Tibial artery (tissue), 4 donors: ENCODE measurements around the gene CXCL6.

Source experiments
- DNase-seq, 2 donors: peaks; one replicate each; pipeline ENCODE4 v3.0.0-alpha.2; 2019
- H3K27ac ChIP-seq, 2 donors: fragments of 200-600 bp; sonication (generic) in 1 of 2; 1 replicate in 1 of 2; 2 replicates in 1 of 2; pipeline ENCODE4 v1.5.1; 2018 to 2019; ENCODE audit warnings: mild to moderate bottlenecking in 1 of 2
- H3K27me3 ChIP-seq, 2 donors: fragments of 200-600 bp; sonication (generic) in 1 of 2; one replicate each; pipeline versions ENCODE4 v1.5.1 to v1.6.0; 2016 to 2019
- H3K36me3 ChIP-seq, 3 donors: fragments of 200-600 bp; sonication (generic) in 2 of 3; one replicate each; pipeline ENCODE4 v1.5.1; 2016 to 2019; ENCODE audit warnings: mild to moderate bottlenecking in 2 of 3
- H3K4me1 ChIP-seq, 4 donors: fragments of 200-600 bp; sonication (generic) in 2 of 4; 1 replicate in 3 of 4; 2 replicates in 1 of 4; pipeline ENCODE4 v1.5.1; 2016 to 2019
- H3K4me3 ChIP-seq, 2 donors: fragments of 200-600 bp; sonication (generic) in 1 of 2; 1 replicate in 1 of 2; 2 replicates in 1 of 2; pipeline ENCODE4 v1.5.1; 2018 to 2019; ENCODE audit warnings: mild to moderate bottlenecking in 2 of 2
- H3K9me3 ChIP-seq, 3 donors: fragments of 200-600 bp; sonication (generic) in 1 of 3; one replicate each; pipeline ENCODE4 v1.5.1; 2016 to 2019
- intact Hi-C: fragments of 100-400 bp; cut with DNase I; formaldehyde crosslinking; loops from one replicate; pipeline ENCODE4 v1.15.0; 2023; ENCODE audit warnings: low total_unique reads
- TF ChIP-seq, protein P1 (sequence below), 2 experiments: fragments of 200-600 bp in 1 of 2; fragments of 450-650 bp in 1 of 2; IDR thresholded peaks; one replicate each; pipeline ENCODE4 v1.5.1; 2017 to 2019; ENCODE audit warnings: antibody characterized with exemption in 2 of 2, mild to moderate bottlenecking in 1 of 2, moderate library complexity in 1 of 2

The CXCL6 gene

DNA sequence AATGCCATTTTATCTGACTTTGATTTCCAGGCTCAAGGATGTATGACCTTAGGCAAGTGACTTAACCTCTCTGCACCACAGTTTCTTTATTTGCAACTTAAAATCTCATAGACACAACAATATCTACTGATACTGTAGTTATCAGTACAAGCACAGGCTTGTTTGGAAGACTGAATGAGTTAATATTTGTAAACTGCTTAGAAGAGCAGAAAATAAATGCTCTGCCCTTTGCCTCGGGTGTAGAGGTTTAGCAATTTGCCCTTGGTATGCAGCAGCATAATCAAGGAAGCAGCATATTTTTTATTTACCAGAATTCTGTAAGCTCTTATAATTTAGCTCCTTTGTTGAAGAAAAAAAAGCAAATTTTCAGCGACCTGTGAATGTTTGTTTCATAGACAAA lies 29.8 kb downstream of the CXCL6 start:
- TF ChIP-seq, protein P1, sequence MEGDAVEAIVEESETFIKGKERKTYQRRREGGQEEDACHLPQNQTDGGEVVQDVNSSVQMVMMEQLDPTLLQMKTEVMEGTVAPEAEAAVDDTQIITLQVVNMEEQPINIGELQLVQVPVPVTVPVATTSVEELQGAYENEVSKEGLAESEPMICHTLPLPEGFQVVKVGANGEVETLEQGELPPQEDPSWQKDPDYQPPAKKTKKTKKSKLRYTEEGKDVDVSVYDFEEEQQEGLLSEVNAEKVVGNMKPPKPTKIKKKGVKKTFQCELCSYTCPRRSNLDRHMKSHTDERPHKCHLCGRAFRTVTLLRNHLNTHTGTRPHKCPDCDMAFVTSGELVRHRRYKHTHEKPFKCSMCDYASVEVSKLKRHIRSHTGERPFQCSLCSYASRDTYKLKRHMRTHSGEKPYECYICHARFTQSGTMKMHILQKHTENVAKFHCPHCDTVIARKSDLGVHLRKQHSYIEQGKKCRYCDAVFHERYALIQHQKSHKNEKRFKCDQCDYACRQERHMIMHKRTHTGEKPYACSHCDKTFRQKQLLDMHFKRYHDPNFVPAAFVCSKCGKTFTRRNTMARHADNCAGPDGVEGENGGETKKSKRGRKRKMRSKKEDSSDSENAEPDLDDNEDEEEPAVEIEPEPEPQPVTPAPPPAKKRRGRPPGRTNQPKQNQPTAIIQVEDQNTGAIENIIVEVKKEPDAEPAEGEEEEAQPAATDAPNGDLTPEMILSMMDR (IDR thresholded peaks at IDR 0.05), result no peak
- intact Hi-C loops, result no loop called here
- Histone ChIP-seq H3K27me3 (peaks cover 0 to 9% of the 10 kb centered on the region in 2 donors), H3K36me3 (no peaks in the 10 kb centered on the region), H3K4me1 (peaks cover 0 to 14% (median 10%) of the 10 kb centered on the region in 4 donors), H3K27ac (no peak overlapping the region), H3K4me3 (no peak overlapping the region), H3K9me3 (no peaks in the 10 kb centered on the region)
- DNase-seq, result no peak

DNA sequence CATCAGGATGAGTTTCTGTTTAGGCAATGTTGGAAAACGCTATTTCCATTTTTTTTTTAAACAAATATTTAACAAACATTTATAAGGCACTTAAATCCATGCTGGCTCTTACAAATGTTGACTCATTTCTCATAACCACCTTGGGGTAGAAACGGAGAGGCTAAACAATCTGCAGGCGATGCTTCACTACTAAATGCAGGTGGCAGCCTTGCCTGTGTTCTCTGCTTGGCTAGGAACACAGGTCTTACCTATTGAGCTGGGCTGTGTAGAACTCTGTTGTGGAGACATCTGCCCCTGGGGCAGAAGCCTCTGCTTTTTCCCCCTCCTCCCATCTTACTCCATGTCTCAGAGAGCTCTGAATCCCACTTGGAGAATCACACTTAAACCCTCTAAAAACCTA lies 31.3 kb downstream of the CXCL6 start:
- intact Hi-C loops, result no loop called here
- H3K9me3 ChIP-seq, result no peaks in the 10 kb centered on the region
- H3K4me1 ChIP-seq, result peaks cover 0 to 14% (median 10%) of the 10 kb centered on the region in 4 donors
- DNase-seq, result no peak
- H3K36me3 ChIP-seq, result no peaks in the 10 kb centered on the region
- TF ChIP-seq, protein P1 (IDR thresholded peaks at IDR 0.05), result no peak
- no peak overlapping the region for H3K4me3 ChIP-seq
- H3K27ac ChIP-seq, result no peak overlapping the region
- peaks cover 0 to 9% of the 10 kb centered on the region in 2 donors for H3K27me3 ChIP-seq

DNA sequence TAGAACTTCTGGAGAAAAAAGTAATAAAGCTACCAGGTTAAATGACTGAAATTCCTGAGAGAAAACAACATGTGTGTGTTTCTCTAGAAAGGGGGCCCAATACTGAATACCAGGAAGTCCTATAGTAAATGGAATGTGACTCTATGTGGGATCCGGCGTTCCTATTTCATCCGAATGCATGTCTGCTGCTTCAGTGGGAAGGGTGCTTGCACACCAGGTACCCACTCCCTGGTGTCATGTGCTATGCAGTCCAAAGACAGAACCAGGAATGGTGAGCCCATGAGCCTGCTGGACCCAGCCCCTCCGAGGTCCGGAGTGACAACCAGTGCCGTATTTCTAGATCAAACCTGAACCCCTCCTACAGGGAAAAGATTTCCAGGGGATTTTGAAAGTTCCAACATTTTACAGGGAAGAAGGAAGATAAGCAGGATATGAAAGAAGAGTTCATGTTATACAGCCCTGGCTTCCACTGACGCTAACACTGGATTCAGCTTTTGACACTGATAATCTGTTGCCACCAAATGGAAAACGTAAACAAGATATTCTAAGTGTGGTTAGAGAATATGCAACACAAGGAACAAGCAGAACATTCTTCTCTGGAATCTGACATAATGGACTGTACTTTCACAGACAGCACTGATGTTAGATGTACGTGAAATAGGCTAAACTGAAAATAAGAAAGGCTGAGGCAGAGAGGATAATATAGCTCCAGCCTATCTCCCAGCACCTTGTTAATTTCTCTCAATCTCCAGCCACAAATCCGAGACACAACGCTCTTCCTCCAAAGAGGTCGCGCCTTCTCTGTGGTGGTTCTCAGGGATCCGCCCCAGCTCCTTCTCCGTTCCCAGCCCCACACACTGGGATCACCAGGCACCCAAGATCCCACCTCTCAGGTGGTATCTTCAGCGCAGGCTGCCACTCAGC lies 32.0 kb downstream of the CXCL6 start:
- H3K27ac ChIP-seq, result peak overlapping the region in 1 of 2 donors; percentile 35
- intact Hi-C loops, result no loop called here
- no peak for DNase-seq

DNA sequence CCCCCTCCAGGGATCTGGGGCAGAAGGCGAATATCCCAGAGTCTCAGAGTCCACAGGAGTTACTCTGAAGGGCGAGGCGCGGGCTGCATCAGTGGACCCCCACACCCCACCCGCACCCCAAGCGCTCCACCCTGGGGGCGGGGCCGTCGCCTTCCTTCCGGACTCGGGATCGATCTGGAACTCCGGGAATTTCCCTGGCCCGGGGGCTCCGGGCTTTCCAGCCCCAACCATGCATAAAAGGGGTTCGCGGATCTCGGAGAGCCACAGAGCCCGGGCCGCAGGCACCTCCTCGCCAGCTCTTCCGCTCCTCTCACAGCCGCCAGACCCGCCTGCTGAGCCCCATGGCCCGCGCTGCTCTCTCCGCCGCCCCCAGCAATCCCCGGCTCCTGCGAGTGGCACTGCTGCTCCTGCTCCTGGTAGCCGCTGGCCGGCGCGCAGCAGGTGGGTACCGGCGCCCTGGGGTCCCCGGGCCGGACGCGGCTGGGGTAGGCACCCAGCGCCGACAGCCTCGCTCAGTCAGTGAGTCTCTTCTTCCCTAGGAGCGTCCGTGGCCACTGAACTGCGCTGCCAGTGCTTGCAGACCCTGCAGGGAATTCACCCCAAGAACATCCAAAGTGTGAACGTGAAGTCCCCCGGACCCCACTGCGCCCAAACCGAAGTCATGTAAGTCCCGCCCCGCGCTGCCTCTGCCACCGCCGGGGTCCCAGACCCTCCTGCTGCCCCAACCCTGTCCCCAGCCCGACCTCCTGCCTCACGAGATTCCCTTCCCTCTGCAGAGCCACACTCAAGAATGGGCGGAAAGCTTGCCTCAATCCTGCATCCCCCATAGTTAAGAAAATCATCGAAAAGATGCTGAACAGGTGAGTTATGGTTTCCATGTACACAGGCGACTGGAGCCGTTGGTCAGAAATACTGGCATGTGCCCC lies 32.9 kb downstream of the CXCL6 start, which contains the start of gene CXCL1:
Gene CXCL1, plus strand, starts transcription at position 264 of the 926 bp plus-strand sequence. Its CDS starts 78 bp downstream, at position 342.
- H3K4me3 ChIP-seq, result peak within 1 kb of the TSS; percentile 52 to 67
- peak in 1 of 2 donors; percentile 24 for DNase-seq
- peak within 1 kb of the TSS; percentile 29 to 35 for H3K27ac ChIP-seq
- H3K4me1 ChIP-seq, result peaks cover 0 to 14% (median 10%) of the 10 kb centered on the region in 4 donors
- intact Hi-C loops, result no loop called here
- no peaks in the 10 kb centered on the region for H3K36me3 ChIP-seq
- H3K27me3 ChIP-seq, result peaks cover 0 to 9% of the 10 kb centered on the region in 2 donors
- H3K9me3 ChIP-seq, result no peaks in the 10 kb centered on the region
- TF ChIP-seq, protein P1 (IDR thresholded peaks at IDR 0.05), result no peak

More for the DNA sequence above, 32.0 kb downstream of the CXCL6 start:
- Histone ChIP-seq H3K4me1 (peaks cover 0 to 14% (median 10%) of the 10 kb centered on the region in 4 donors), H3K36me3 (no peaks in the 10 kb centered on the region), H3K9me3 (no peaks in the 10 kb centered on the region), H3K27me3 (peaks cover 0 to 9% of the 10 kb centered on the region in 2 donors), H3K4me3 (peak overlapping the region; percentile 52 to 67)
- TF ChIP-seq, protein P1 (IDR thresholded peaks at IDR 0.05), result no peak

DNA sequence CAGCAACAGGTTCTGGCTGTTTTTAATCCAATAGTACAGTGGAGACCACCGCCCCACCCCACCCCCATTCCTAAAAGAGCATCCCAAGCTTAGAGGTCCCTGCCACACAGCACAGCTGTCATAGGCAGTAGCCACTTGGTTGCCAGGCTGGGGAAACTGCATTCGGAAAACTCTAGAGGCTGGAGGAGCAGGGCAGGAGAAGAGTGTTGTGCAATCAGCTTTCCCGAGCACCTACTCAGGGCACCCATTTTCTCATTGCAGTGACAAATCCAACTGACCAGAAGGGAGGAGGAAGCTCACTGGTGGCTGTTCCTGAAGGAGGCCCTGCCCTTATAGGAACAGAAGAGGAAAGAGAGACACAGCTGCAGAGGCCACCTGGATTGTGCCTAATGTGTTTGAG lies 33.8 kb downstream of the CXCL6 start:
- Histone ChIP-seq H3K27ac (no peak overlapping the region), H3K9me3 (no peaks in the 10 kb centered on the region), H3K4me1 (peaks cover 0 to 14% (median 10%) of the 10 kb centered on the region in 4 donors), H3K27me3 (peaks cover 0 to 9% of the 10 kb centered on the region in 2 donors), H3K4me3 (no peak overlapping the region), H3K36me3 (no peaks in the 10 kb centered on the region)
- TF ChIP-seq, protein P1 (IDR thresholded peaks at IDR 0.05), result no peak
- DNase-seq, result no peak
- intact Hi-C loops, result no loop called here
